ENCODE data around the gene MYO3B.
"Not testable (repeated sequence)": the region's sequence is repeated elsewhere in the genome, so short reads cannot be mapped to it uniquely, and the experiment has no call there.

MYO3B gene

DNA sequence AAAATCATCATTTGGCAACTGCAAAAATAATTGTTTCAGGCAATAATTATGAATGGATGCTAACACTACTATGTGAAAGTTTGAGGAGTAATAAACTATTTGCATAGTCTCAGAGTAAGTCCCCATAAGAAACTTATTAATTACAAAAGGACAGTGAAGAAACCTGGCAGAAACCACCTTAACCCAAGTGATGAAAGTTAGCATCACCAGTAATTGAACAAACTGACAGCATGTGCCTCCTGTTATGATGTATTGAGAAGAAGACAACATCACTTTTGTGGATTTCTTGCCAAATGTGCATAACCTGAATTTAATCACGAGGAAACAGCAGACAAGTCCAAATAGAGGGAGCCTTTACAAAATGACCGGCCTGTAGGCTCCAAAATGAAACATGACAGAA is 353.9 kb downstream of the MYO3B start:
- TF ChIP-seq, protein P1, sequence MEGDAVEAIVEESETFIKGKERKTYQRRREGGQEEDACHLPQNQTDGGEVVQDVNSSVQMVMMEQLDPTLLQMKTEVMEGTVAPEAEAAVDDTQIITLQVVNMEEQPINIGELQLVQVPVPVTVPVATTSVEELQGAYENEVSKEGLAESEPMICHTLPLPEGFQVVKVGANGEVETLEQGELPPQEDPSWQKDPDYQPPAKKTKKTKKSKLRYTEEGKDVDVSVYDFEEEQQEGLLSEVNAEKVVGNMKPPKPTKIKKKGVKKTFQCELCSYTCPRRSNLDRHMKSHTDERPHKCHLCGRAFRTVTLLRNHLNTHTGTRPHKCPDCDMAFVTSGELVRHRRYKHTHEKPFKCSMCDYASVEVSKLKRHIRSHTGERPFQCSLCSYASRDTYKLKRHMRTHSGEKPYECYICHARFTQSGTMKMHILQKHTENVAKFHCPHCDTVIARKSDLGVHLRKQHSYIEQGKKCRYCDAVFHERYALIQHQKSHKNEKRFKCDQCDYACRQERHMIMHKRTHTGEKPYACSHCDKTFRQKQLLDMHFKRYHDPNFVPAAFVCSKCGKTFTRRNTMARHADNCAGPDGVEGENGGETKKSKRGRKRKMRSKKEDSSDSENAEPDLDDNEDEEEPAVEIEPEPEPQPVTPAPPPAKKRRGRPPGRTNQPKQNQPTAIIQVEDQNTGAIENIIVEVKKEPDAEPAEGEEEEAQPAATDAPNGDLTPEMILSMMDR (IDR thresholded peaks at IDR 0.05) = no peak
- no peak overlapping the region for H3K4me3 ChIP-seq
- no peak overlapping the region for H3K27ac ChIP-seq
- no peak for DNase-seq (ENCODE audit: low spot score)

DNA sequence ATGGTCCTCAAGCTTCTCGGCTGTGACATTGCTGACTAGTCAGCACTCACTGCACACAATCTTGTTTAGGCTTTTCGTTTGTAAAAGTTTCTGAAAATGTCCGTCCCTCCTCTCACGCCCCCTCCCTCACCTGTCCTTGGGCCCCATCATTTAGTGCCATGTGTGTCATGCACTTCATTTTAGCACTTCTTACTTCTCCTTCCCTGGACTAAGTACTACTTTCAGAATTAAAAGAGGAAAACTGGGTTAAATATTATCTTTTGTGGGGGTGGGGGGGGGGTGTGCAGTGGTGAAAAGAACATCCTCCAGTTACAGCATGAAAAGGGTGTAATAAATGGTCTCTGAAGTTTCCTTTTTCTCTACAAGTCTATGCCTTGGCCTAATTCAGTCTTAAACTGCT is 355.2 kb downstream of the MYO3B start:
- TF ChIP-seq, protein P1 (IDR thresholded peaks at IDR 0.05) = no peak
- Histone ChIP-seq H3K27ac (no peak overlapping the region), H3K4me3 (no peak overlapping the region)
- DNase-seq (ENCODE audit: low spot score) = no peak

DNA sequence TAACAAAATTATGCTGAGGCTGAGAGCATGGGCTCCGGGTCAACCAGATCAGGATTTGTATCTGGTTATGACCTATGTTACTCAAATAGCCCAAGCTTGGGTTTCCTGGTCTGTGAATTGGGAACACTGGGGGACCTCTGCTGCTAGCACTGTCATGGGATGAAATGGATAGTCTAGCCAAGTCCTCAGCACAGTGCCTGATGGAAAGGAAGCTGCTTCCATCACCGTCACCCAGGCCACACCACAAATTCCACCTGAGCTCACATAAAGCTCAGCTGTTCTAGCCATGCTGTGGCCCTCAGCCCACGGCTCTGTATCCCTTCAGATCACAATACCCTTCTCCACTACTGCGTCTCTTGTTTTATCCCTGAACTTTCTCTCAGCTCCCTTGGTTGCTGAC is 357.6 kb downstream of the MYO3B start:
- no peak overlapping the region for H3K27ac ChIP-seq
- H3K4me3 ChIP-seq = no peak overlapping the region
- DNase-seq (ENCODE audit: low spot score) = no peak
- TF ChIP-seq, protein P1 (IDR thresholded peaks at IDR 0.05) = no peak

DNA sequence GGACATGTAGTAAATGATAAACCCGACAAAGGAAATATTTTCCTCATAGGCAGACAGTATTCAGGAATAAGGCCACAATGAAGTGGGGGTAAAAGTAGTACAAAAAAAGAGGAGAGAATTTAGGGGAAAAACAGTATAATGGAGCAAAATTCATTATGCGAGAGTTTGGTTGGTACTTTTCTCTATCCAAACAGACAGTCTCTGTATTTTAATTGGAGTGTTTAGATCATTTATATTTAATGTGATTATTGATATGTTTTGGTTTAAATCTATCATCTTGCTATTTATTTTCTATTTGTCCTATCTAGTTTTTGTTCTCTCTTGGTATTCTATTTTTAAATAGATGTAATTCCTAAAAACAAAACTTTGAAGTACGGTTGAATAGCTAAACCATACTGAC is 366.9 kb downstream of the MYO3B start:
- DNase-seq (ENCODE audit: low spot score) = no peak
- no peak overlapping the region for H3K27ac ChIP-seq
- H3K4me3 ChIP-seq = no peak overlapping the region
- TF ChIP-seq, protein P1 (IDR thresholded peaks at IDR 0.05) = no peak

DNA sequence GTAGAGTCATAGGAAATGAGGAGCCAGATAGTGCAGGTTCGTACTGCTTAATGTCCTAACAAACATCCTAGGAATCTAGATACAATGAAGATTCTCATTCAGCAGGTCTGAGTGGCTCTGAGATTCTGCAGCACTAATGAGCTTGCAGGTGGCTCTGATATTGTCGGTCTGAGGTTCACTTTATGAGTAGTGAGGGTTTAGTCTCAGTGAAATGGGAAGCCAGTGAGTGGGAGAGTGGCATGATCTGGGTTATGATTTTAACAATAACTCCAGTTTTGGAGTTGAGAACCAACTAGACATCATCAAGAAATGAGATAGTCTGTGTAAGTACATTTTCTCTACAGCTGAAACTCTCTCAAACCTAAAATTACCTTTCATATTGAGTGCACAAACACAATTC is 370.4 kb downstream of the MYO3B start:
- DNase-seq (ENCODE audit: low spot score) = no peak
- Histone ChIP-seq H3K4me3 (no peak overlapping the region), H3K27ac (no peak overlapping the region)
- TF ChIP-seq, protein P1 (IDR thresholded peaks at IDR 0.05) = no peak

DNA sequence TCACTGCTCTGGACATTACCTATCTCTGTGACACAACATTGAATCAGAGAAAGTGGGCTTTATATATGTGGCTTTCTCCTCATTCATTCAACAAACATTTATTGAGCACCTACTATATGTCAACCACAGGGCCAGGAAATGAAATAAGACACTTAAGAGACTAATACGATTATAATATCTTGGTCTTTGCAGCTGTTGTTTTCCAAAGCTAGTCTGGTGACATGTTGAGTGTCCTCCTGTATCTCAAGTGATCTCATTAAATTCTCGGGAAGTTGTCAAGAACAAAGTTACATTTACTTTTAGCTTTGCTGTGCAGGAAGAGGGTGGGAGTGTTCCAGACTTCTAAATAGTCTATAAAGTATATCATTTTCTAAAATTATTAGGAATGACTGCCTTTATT is 372.6 kb downstream of the MYO3B start:
- Histone ChIP-seq H3K4me3 (no peak overlapping the region), H3K27ac (no peak overlapping the region)
- TF ChIP-seq, protein P1 (IDR thresholded peaks at IDR 0.05) = no peak
- no peak for DNase-seq (ENCODE audit: low spot score)

DNA sequence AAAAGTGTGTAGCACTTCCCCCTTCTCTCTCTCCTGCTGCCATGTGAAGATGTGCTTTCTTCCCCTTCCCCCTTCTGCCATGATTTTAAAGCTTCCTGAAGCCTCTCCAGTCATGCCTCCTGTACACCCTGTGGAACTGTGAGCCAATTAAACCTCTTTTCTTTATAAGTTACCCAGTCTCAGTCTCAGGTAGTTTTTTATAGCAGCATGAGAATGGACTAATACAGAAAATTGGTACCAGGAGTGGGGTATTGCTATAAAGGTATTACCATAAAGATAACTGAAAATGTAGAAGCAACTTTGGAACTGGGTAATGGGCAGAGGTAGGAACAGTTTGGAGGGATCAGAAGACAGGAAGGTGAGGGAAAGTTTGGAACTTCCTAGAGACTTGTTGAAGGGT is 374.0 kb downstream of the MYO3B start:
- not testable (repeated sequence) for H3K4me3 ChIP-seq; DNase-seq (ENCODE audit: low spot score)

DNA sequence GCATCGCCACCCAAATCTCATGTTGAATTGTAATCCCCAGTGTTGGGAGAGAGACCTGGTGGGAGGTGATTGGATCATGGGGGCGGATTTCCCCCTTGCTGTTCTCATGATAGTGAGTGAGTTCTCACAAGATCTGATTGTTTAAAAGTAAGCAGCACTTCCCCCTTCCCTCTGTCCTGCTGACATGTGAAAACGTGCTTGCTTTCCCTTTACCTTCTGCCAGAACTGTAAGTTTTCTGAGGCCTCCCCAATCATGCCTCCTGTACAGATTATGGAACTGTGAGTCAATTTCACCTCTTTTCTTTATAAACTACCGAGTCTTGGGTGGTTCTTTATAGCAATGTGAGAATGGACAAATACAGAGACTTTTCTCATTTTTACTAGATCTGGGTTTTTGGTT is 375.8 kb downstream of the MYO3B start:
- H3K4me3 ChIP-seq = no peak overlapping the region
- TF ChIP-seq, protein P1 (IDR thresholded peaks at IDR 0.05) = no peak
- no peak for DNase-seq (ENCODE audit: low spot score)
- peak overlapping the region in 1 of 2 donors; percentile 78 for H3K27ac ChIP-seq

More for the DNA sequence above, 374.0 kb downstream of the MYO3B start:
- H3K27ac ChIP-seq = not testable (repeated sequence)

Measured in coronary artery (tissue), 2 donors.